ENCODE measurements around the gene RUNX2.

GRCh38 chr6:45310118-45310788, 17.9 kb upstream of the RUNX2 start:
- TF ChIP-seq CTCF (IDR thresholded peaks at IDR 0.05) (no peak), POLR2A (IDR thresholded peaks at IDR 0.05) (no peak)

All from Peyer's patch (tissue), 4 donors.